ENCODE results near the gene SEPTIN5.

- TF ChIP-seq, protein P1, sequence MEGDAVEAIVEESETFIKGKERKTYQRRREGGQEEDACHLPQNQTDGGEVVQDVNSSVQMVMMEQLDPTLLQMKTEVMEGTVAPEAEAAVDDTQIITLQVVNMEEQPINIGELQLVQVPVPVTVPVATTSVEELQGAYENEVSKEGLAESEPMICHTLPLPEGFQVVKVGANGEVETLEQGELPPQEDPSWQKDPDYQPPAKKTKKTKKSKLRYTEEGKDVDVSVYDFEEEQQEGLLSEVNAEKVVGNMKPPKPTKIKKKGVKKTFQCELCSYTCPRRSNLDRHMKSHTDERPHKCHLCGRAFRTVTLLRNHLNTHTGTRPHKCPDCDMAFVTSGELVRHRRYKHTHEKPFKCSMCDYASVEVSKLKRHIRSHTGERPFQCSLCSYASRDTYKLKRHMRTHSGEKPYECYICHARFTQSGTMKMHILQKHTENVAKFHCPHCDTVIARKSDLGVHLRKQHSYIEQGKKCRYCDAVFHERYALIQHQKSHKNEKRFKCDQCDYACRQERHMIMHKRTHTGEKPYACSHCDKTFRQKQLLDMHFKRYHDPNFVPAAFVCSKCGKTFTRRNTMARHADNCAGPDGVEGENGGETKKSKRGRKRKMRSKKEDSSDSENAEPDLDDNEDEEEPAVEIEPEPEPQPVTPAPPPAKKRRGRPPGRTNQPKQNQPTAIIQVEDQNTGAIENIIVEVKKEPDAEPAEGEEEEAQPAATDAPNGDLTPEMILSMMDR (IDR thresholded peaks at IDR 0.05), result no peak
- no peak for TF ChIP-seq POLR2A (IDR thresholded peaks at IDR 0.05)
These were observed 36.5 kb downstream of the SEPTIN5 start for GRCh38 chr22:19750507-19751490.
